Fibroblast of peridontal ligament (primary cell): ENCODE results near the gene ERVV-1.

Experiments
- DNase-seq: peaks from one replicate; pipeline ENCODE4 v3.0.0-alpha.2; 2010; ENCODE audit errors: extremely low read depth

ERVV-1 gene, protein sequence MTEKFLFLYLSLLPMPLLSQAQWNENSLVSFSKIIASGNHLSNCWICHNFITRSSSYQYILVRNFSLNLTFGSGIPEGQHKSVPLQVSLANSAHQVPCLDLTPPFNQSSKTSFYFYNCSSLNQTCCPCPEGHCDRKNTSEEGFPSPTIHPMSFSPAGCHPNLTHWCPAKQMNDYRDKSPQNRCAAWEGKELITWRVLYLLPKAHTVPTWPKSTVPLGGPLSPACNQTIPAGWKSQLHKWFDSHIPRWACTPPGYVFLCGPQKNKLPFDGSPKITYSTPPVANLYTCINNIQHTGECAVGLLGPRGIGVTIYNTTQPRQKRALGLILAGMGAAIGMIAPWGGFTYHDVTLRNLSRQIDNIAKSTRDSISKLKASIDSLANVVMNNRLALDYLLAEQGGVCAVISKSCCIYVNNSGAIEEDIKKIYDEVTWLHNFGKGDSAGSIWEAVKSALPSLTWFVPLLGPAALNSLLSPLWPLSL

GRCh38 chr19:53013621-53014020 lies at the start of gene ERVV-1:
Gene ERVV-1, plus strand, starts transcription at chr19:53013921. Its CDS starts 170 bp downstream, at chr19:53014091.
- no peak for DNase-seq

DNA sequence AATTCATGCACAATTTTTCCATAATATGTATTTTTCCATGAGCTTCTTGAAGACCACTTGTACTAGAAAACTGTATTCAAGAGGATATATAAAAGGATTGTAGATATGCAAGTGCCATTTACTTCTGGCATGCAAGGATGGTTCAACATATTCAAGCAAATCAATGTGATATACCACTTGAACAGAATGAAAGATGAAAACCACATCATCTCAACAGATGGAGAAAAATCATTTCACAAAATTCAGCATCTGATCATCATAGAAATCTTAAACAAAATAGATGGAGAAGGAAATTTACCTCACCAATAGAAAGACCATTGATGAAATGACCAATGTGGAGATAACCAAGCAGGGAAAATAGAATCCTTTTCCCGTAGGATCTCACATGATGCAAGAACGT lies 45.9 kb upstream of the ERVV-1 start:
- no peak for DNase-seq

DNA sequence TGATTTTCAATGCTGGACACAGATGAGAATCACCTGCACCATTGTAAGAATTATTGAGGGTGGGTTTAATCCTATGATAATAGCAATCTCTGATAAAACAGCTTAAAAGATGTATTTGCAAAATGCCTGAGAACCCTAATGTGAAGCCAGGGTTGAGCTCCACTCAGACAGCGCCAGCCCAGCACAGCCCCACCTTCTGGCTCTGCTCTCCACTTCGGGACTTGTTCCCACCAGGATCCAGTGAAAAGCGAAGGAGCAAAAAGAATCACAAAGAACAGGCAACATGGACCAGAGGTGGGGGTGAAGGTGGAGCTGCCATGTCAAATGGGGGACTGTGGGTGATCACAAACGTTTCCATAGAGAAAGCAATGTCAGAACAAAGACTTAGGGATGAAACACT lies 32.4 kb upstream of the ERVV-1 start:
- DNase-seq: no peak

DNA sequence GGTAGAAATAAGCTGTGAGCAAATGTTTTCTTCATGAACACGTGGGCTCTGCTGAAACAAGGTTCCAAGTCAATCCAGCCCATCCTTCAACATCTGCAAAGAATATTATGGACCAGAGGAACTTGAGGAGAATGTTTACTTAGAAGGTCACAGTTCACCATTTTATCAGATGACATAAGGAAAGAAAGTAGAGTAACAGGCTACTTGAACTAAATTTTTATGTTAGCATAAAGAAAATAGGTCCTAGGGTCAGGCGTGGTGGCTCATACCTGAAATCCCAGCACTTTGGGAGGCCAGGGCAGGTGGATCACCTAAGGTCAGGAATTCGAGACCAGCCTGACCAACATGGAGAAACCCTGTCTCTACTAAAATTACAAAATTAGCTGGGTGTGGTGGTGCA lies 30.6 kb upstream of the ERVV-1 start:
- DNase-seq: peak; percentile 5

DNA sequence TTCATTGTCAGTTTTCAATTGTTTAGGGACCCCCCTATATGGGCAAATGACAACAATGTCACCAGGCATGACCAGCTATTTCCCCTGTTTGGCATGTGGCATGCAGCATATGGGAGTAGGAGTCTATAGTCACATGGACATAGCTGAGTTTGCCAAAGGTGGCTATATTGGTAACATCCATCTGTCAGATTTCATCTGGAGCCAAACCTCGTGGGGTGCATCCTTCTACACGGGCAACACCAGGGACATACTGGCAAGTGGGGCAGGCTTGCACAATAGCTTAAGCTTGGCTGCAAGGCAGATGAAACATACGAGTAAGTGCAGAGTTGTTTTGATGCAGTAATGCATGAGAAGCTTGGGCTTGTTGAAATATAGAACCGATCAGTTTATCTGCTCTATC lies 26.5 kb upstream of the ERVV-1 start:
- DNase-seq: no peak

GRCh38 chr19:52988506-52988905 lies 25.2 kb upstream of the ERVV-1 start:
- no peak for DNase-seq

DNA sequence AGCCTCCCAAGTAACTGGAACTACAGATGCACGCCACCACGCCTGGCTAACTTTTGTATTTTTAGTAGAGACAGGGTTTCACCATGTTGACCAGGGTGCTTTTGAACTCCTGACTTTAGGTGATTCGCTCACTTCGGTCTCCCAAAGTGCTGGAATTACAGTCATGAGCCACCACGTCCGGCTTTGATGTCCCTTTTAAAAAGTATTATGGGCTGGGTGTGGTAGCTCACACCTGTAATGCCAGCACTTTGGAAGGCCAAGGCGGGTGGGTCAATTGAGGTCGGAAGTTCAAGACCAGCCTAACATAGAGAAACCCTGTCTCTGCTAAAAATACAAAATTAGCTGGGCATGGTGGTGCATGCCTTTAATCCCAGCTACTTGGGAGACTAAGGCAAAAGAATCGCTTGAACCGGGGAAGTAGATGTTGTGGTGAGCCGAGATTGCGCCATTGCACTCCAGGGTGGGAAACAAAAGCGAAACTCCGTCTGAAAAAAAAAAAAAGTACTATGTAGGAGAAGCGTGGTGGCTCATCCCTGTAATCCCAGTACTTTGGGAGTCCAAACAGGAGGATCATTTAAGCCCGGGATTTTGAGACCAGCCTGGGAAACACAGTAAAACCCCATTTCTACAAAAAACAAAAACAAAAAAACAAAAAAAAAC lies 22.8 kb upstream of the ERVV-1 start:
- DNase-seq: no peak

DNA sequence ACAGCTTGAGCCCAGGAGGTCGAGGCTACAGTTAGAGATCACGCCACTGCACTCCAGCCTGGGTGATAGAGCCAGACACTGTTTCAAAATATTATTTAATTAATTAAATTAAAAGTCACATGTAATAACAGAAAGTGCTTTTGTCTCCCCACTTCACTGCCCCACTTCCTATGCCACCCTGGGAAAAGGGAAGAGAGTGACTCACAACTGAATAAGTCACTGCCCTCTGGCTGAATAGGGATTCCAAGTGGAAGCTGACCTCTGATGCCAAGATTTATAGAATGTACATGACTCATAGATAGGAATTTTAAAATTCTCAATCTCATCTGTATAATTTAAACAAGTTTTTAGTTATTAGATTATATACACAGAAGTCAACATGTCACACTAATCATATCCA lies 22.2 kb upstream of the ERVV-1 start:
- peak; percentile 60 for DNase-seq

DNA sequence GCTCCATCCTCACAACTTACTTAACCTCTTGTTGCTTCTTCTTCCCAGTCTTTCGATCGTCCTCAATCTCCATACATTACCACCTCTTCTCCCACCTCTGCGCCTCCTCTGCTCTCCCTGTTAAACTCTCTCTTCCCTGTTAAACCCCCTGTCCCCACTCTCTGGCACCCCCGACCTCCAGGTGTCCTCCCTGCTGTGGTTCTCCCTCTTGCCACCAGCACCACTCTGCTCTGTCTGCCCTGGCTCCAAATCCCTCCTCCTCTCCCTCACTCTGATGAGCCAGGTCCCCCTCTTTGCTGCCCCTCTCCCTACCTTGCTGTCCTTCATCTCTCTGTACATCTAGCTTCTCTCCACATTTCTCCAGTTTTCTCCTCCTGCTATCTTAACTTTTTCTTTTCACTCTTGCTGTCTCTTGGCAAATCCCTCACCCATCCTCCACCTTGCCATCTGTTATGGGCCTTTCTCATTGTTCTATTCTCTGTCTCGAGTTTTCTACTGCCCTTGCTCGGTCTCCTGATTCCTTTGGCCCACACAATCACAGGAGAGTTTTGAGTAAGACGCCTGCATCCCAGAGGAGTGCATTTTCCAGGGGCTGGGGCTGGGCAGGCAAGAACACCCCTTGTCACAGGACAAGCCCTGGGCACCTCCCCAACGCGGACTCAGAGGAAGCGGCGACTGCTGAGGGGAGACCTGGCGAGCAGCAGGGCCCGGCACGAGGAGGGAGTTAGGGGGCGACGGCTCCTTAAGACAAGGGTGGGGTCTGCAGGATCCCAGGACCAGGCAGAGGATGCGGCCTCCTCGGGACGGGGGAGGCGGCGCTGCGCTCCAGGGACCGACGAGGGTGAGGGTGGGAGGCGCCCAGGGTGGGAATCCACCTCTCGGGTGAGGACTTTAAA lies 21.4 kb upstream of the ERVV-1 start:
- DNase-seq: peak; percentile 20

- DNase-seq: peak; percentile 84
Measured at GRCh38 chr19:52993342-52994178, 20.2 kb upstream of the ERVV-1 start.

DNA sequence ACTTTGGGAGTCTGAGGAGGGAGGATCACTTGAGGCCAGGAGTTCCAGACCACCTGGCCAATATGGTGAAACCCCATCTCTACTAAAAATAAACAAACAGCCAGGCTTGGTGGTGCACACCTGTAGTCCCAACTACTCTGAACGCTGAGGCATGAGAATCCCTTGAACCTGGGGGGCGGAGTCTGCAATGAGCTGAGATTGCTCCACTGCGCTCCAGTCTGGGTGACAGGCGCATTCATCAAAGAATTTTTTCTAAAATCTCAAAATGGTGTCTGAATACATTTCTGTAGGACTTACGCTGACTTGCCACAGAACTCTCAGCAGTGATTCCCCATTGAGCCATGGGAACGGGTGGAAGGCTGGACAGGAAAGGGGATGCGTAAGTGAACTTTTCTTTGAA lies 18.0 kb upstream of the ERVV-1 start:
- DNase-seq: no peak

DNA sequence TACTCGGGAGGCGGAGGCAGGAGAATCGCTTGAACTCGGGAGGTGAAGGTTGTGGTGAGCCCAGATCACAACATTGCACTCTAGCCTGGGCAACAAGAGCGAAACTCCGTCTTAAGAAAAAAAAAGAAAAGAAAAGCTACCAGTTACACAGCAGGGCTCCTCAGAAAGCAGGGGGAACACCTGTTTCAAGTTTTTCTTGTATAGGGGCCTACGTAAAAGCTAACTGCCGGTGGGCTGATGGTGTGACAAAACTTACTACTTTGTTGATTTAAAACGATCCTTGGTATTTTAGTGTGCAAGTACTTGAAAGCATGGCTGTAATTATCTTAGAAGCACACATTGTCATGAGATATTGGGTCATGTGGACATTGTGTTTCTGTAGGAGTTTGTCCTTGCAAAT lies 15.7 kb upstream of the ERVV-1 start:
- DNase-seq: no peak

DNA sequence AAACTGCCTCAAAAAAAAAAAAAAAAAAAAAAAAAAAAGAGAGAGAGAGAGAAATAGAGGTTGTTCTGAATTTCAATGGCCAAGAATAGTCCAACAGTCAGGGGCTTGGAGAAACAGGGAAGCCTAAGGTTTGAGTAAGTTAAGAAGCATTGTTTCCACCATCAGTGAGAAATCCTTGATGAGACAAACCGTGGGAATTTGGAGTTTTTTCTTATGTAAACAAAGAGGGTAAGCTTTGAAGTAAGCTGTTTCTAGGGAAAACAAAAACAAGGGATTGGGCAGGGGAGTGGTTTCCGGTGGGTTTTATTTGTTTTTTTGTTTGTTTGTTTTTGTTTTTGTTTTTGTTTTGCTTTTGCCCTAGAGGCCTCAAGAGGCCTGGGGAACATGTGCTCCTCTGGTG lies 11.2 kb upstream of the ERVV-1 start:
- DNase-seq: no peak

- DNase-seq: no peak
Measured at GRCh38 chr19:53004242-53004641, 9.5 kb upstream of the ERVV-1 start.

GRCh38 chr19:53007200-53007599 lies 6.5 kb upstream of the ERVV-1 start:
- no peak for DNase-seq

- DNase-seq: no peak
Measured at GRCh38 chr19:53007606-53008005, 6.1 kb upstream of the ERVV-1 start.

DNA sequence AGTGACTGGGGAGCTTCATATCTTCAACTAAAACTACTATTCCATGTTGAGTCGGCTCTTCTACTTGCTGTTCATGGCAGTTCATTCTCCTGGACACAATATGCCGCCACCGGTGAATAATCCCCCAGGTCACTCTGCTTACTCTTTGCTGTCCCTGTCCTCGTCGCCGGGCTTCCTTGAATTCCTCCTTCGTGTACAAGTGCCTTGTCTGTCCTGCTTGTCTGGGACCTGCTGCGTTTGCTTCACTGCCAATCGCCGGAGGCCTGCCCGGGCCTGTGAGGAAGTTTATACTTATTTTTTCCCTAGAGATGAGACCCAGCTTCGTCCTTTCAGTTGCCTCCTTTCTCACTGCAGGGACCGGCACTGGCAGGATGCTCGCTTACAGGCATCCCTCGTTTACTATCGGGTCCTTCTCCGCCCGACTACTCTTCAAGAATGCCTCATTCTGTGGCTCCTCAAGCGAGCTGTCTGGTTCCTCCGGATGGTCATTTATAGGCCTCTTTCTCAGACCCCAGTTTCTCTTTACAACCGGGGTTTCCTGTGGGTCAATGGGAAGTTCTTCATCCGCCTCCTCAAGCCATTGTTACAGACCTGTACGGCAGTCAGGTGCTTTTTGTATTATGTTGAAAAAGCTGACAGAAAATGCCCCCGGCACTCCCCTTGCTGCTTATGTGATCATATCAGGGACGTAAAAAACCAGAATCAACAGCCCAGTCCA lies 5.5 kb upstream of the ERVV-1 start:
- no peak for DNase-seq

- no peak for DNase-seq
Measured at GRCh38 chr19:53010494-53010893, 3.2 kb upstream of the ERVV-1 start.

GRCh38 chr19:53012006-53012405 lies 1.7 kb upstream of the ERVV-1 start:
- DNase-seq: no peak

- DNase-seq: no peak
Measured at GRCh38 chr19:53015159-53015558, 1.4 kb downstream of the ERVV-1 start.

GRCh38 chr19:53015730-53016129 lies 2.0 kb downstream of the ERVV-1 start:
- no peak for DNase-seq
